GM21447 (cell line): ENCODE results near the gene LONP2.
"Not testable (repeated sequence)": the region's sequence is repeated elsewhere in the genome, so short reads cannot be mapped to it uniquely, and the experiment has no call there.

Experiments
- ATAC-seq: cut with Tn5 transposase; IDR thresholded peaks from one replicate; pipeline ENCODE4 v1.9.1; 2021; ENCODE audit not compliant: unreplicated experiment

Gene LONP2

GRCh38 chr16:48330189-48330840 lies 86.2 kb downstream of the LONP2 start:
- no peak for ATAC-seq

- no peak for ATAC-seq
These were observed 86.7 kb downstream of the LONP2 start for GRCh38 chr16:48330841-48331192.

DNA sequence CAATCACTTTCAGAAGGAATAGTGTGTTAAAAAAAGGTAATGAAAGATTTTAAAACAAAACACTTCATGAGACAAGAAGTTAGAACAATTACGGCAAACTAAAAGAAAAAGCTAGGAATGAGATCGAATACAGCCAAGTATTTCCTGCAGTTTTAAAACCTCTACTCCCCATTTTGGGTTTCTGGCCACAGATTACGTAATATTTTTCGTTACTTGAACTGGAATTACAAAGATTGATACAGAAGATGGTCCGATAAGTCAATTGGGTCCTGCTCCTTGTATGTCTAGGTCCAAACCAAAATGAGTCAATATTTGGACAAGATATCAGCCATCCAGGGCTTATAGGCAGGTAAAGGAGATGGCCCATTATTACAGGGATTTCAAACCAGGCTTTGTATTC lies 88.9 kb downstream of the LONP2 start:
- no peak for ATAC-seq

GRCh38 chr16:48334325-48334724 lies 90.2 kb downstream of the LONP2 start:
- no peak for ATAC-seq

- ATAC-seq = no peak
These were observed 91.9 kb downstream of the LONP2 start for GRCh38 chr16:48335961-48336360.

- no peak for ATAC-seq
These were observed 96.0 kb downstream of the LONP2 start for GRCh38 chr16:48340054-48340453.

DNA sequence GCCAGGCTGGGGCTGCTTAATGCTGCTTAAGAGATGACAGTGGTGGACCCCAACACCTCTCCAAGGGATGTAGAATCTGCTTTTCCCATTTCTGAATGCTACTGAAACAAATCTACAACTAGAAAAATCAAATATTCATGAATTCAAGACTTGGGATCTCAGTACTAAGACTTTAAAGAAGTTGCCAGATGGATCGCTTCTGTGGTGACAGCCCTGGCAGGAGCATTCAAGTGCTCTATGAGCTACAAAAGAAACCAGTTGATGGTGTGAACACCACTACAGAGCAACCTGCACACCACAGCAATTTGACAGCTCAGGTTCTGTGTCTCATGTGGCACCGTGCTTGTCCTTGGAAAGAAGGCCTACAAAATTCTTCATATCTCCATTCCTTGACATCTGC lies 98.5 kb downstream of the LONP2 start:
- ATAC-seq = no peak

DNA sequence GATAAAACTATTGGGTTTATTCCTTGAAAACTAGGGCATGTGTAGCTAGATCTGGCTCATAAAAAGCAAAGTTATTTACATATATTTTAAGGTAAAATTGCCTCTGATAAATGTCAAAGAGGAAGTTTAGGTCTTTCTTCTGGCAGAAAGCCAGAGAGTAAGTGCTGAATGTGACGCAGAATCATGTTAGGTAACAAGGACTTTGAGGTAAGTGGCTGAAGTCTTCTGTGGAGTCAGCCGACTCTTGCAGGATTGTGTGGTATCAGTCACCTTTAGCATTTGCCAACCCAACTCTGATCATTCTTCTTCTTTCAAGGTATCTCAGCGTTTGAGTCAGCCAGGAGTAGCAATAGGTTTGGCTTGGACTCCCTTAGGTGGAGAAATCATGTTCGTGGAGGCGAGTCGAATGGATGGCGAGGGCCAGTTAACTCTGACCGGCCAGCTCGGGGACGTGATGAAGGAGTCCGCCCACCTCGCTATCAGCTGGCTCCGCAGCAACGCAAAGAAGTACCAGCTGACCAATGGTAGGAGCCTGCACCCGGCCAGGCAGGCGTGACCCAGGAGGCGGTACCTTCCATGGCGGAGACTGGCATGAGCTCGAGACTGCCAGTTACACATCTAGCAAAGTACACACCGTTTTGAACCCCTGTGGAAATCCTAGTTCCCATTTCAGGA lies 103.2 kb downstream of the LONP2 start:
- no peak for ATAC-seq

GRCh38 chr16:48347980-48348379 lies 103.9 kb downstream of the LONP2 start:
- no peak for ATAC-seq

DNA sequence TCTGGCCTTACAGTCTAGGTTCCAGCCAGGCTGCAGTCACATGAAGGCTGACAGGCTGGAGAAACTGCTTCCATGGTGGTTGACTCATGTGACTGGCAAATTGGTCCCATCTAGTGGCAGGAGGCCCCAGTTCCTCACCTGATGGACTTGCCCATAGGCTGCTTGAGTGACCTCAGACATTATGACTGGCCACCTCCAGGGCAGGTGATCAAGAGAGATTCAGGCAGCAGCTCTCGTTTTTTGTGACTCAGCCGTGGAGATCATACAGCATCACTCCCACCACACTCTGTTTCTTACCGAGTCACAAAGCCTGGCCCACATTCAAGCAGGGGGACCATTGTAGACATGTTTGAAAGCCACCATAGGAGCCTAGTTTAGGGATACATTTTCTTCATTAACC lies 106.6 kb downstream of the LONP2 start:
- no peak for ATAC-seq

DNA sequence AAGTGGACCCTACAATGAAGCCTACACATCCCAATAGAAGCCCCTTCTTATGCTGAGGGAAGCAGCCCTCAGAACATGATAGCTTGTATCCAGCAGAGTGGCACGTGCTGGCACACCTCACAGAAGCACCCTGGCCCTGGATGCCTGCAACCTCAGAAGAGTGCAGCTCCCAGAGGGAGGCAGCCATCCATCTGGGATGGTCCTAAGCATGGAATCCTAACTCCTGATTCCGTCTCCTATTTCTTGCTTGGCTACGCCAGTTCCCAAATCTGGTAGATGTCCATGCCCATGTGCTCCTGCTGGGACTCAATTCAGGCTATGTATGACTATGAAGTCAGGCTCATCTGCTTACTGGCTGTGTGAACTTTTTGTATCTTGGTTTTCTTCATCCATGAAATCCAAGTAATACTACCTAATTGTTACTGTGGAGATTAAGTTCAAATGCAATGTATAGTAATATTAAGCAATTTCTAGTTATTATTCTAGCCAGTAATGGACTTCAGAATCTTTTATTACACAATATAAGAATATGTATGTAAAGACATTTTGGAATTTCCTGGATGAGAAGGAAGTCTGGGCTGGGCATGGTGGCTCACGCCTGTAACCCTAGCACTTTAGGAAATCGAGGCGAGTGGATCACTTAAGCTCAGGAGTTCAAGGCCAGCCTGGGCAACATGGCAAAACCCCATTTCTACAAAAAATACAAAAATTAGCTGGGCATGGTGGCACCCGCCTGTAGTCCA lies 108.7 kb downstream of the LONP2 start:
- ATAC-seq = no peak

GRCh38 chr16:48353565-48354163 lies 109.6 kb downstream of the LONP2 start:
- ATAC-seq = peak; percentile 73

DNA sequence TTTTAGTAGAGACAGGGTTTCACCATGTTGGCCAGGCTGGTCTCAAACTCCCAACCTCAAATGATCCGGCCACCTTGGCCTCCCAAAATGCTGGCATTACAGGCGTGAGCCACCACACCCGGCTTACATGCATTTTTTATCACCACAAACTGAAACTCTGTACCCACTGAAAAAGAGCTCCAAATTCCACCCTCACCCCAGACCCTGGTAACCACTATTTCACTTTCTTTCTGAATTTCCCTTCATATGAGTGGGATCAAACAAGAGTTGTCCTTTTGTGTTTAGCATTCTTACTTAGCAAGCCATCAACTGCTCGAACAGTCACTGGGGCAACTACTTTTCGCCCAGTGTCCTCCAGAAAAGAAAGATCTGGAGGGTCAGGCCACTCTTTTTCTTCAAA lies 110.3 kb downstream of the LONP2 start:
- ATAC-seq = not testable (repeated sequence)

GRCh38 chr16:48354877-48355855 lies 111.1 kb downstream of the LONP2 start:
- no peak for ATAC-seq

- ATAC-seq = no peak
These were observed 112.7 kb downstream of the LONP2 start for GRCh38 chr16:48356633-48357376.

- no peak for ATAC-seq
These were observed 114.3 kb downstream of the LONP2 start for GRCh38 chr16:48358419-48358818.

DNA sequence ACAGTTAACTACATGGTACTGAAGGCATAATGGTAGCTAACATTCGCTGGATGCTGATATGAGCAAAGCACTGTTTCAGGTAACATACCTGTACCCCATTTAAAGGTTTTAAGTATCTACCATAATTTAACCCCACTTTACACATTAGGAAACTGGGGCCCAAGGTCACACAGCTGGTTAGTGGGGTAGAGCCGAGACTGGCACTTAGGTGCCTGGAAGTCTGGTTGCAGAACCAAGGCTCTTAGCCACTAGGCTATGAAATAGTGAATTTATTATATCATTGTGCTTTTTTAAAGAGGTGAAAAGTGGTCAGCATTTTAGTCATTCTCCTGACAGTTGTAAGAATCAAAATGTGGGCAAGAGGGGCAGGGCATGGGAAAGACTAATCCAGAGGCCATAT lies 115.9 kb downstream of the LONP2 start:
- no peak for ATAC-seq

GRCh38 chr16:48361012-48361411 lies 116.9 kb downstream of the LONP2 start:
- ATAC-seq = no peak

DNA sequence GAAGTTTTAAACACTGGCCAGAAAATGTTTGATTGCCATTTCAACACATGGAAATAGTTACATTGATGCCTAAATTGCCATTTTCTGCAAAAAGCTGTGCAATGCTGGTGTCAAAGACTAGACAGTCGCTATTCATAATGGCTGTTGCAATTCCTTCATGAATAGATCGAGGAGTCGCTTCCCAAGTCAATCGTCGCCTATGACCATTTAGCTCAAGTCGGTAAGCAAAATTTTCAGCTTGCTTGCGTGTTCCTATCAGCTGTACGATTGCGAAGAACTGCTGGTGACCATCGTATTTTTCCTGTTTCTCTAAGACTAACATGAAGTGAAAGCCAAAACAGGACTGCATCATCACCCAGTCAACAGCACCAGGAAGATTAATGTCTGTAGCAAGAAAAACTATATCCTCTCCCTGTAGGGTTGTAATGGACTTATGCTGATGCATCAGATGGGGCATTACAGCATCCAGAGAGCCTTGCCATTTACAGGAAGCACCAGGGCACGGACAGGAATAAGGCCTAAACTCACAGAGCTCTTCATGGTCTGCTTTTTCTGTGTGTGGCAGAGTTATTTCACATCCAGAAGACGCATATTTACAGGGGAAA lies 117.5 kb downstream of the LONP2 start:
- ATAC-seq = no peak
